ENCODE measurements around the gene CBY3. TPM values are rescaled to one million over a fixed set of nuclear protein-coding genes. Genes with fewer than 3 reads are reported as not detected.

CBY3 gene
- total and polyA plus RNA-seq, 2 of the 13 experiments (the other 11 are each of a cell fraction or from before 2014, with no cell fraction given): not detected

DNA sequence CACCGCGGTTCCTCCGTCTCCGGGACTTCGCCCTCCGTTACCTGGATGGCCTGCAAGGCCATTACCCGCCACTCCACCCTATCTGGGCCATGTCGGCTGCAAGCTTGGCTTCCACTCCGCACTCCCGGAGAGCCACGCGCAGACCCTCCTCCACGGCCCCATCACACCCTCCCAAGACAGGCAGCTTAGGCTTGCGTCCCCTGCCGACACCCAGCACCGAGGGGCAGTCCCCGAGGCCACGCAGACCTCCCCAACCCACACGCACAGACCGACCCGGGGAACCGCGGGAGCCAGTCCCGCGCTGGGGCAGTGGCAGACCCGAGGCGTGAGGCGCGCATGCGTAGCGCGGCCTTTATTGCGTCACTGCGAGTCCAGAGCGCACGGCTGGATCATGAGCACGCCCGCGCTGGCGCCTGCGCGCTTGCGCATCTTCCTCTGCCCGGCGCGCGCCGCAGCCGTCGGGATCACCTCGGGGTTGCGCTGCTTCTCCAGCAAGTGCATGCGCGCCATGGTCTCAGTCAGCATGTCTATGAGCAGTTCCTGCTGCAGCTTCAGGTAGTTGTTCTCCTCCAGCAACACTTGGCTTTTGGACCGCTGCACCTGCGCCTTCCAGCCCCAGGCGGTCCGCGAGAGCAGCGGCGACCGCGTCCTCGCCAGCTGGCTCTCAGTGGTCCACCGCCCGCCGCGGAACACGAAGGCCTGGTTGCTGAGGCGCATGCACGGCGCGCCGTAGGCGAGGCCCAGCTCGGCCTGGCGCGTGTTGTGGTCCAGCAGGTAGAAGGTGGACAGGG, 2.4 kb downstream of the CBY3 start (continued):
- peak; percentile 85 for TF ChIP-seq NRL (CRISPR knock-in tag; IDR thresholded peaks at IDR 0.05; ENCODE audit: borderline replicate concordance)
- peak; percentile 76 for TF ChIP-seq ZNF329 (CRISPR knock-in tag; IDR thresholded peaks at IDR 0.05; ENCODE audit: low read depth)
- peak; percentile 74; the same call in 1 of the 2 replicates for TF ChIP-seq ZNF138 (CRISPR knock-in tag; IDR thresholded peaks at IDR 0.05; ENCODE audit: low read depth)
- TF ChIP-seq, protein P1, sequence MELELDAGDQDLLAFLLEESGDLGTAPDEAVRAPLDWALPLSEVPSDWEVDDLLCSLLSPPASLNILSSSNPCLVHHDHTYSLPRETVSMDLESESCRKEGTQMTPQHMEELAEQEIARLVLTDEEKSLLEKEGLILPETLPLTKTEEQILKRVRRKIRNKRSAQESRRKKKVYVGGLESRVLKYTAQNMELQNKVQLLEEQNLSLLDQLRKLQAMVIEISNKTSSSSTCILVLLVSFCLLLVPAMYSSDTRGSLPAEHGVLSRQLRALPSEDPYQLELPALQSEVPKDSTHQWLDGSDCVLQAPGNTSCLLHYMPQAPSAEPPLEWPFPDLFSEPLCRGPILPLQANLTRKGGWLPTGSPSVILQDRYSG (CRISPR knock-in tag; IDR thresholded peaks at IDR 0.05): 0 out of 2 replicates have a peak, but pooled peaks have one; percentile 60
- TF ChIP-seq PHF8 (CRISPR knock-in tag; IDR thresholded peaks at IDR 0.05): peak; percentile 98
- TF ChIP-seq ZNF782 (CRISPR knock-in tag; IDR thresholded peaks at IDR 0.05; ENCODE audit: borderline replicate concordance): 0 out of 2 replicates have a peak, but pooled peaks have one; percentile 86
- TF ChIP-seq ETV6 (CRISPR knock-in tag; conservative IDR thresholded peaks at IDR 0.05): no peak
- no peak; the same call in 1 of the 2 replicates for TF ChIP-seq ZBTB20 (CRISPR knock-in tag; IDR thresholded peaks at IDR 0.05; ENCODE audit: borderline replicate concordance, low read depth)
- TF ChIP-seq ATRX (CRISPR knock-in tag; IDR thresholded peaks at IDR 0.05; ENCODE audit: borderline replicate concordance): no peak
- 0 out of 2 replicates have a peak, but pooled peaks have one; percentile 34 for TF ChIP-seq ZNF550 (CRISPR knock-in tag; IDR thresholded peaks at IDR 0.05; ENCODE audit: borderline replicate concordance)
- TF ChIP-seq TP53 (CRISPR knock-in tag; conservative IDR thresholded peaks at IDR 0.05): no peak
- peak; percentile 31; the same call in 1 of the 2 replicates for TF ChIP-seq ZNF879 (CRISPR knock-in tag; IDR thresholded peaks at IDR 0.05)
- TF ChIP-seq, protein P2, sequence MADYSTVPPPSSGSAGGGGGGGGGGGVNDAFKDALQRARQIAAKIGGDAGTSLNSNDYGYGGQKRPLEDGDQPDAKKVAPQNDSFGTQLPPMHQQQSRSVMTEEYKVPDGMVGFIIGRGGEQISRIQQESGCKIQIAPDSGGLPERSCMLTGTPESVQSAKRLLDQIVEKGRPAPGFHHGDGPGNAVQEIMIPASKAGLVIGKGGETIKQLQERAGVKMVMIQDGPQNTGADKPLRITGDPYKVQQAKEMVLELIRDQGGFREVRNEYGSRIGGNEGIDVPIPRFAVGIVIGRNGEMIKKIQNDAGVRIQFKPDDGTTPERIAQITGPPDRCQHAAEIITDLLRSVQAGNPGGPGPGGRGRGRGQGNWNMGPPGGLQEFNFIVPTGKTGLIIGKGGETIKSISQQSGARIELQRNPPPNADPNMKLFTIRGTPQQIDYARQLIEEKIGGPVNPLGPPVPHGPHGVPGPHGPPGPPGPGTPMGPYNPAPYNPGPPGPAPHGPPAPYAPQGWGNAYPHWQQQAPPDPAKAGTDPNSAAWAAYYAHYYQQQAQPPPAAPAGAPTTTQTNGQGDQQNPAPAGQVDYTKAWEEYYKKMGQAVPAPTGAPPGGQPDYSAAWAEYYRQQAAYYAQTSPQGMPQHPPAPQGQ (CRISPR knock-in tag; IDR thresholded peaks at IDR 0.05; ENCODE audit: borderline replicate concordance): 0 out of 2 replicates have a peak, but pooled peaks have one; percentile 25
- TF ChIP-seq, protein P3, sequence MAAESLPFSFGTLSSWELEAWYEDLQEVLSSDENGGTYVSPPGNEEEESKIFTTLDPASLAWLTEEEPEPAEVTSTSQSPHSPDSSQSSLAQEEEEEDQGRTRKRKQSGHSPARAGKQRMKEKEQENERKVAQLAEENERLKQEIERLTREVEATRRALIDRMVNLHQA (CRISPR knock-in tag; IDR thresholded peaks at IDR 0.05): no peak
- TF ChIP-seq TARDBP (CRISPR knock-in tag; IDR thresholded peaks at IDR 0.05): peak; percentile 69
- TF ChIP-seq TOPORS (CRISPR knock-in tag; IDR thresholded peaks at IDR 0.05): peak; percentile 87; the same call in 1 of the 2 replicates
- TF ChIP-seq, protein P4, sequence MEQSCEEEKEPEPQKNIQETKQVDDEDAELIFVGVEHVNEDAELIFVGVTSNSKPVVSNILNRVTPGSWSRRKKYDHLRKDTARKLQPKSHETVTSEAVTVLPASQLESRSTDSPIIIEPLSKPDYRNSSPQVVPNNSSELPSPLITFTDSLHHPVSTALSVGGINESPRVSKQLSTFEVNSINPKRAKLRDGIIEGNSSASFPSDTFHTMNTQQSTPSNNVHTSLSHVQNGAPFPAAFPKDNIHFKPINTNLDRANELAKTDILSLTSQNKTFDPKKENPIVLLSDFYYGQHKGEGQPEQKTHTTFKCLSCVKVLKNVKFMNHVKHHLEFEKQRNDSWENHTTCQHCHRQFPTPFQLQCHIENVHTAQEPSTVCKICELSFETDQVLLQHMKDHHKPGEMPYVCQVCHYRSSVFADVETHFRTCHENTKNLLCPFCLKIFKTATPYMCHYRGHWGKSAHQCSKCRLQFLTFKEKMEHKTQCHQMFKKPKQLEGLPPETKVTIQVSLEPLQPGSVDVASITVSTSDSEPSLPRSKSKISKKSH (CRISPR knock-in tag; IDR thresholded peaks at IDR 0.05; ENCODE audit: borderline replicate concordance): peak; percentile 88
- peak; percentile 76 for TF ChIP-seq HNRNPK (IDR thresholded peaks at IDR 0.05; ENCODE audit: low read depth, low read length, poor library complexity, severe bottlenecking)
- TF ChIP-seq ISX (CRISPR knock-in tag; conservative IDR thresholded peaks at IDR 0.05): peak; percentile 24; the same call in 1 of the 2 replicates

Data from HepG2 (cell line).